Spinal cord (tissue), 10 donors: ENCODE data around the gene RINL. TPM values are rescaled to one million over a fixed set of nuclear protein-coding genes. Genes with fewer than 3 reads are reported as not detected.
"Not testable (repeated sequence)": the region's sequence is repeated elsewhere in the genome, so short reads cannot be mapped to it uniquely, and the experiment has no call there.

Source experiments
- DNase-seq, 6 donors: peaks; one replicate each; pipeline versions ENCODE4 v3.0.0 to v3.0.0-alpha.2; 2013 to 2015; ENCODE audit warnings: low spot score in 6 of 6, low read depth in 4 of 6
- H3K27ac ChIP-seq: one replicate; pipeline ENCODE4 v1.5.1; 2013; ENCODE audit warnings: low read depth, low read length, control low read depth
- H3K27me3 ChIP-seq: one replicate; pipeline ENCODE4 v1.6.1; 2013; ENCODE audit warnings: low read length; ENCODE audit not compliant: control insufficient read depth, insufficient read depth
- H3K36me3 ChIP-seq: one replicate; pipeline ENCODE4 v1.6.1; 2013; ENCODE audit warnings: low read length; ENCODE audit not compliant: control insufficient read depth, insufficient read depth
- H3K4me1 ChIP-seq: one replicate; pipeline ENCODE4 v1.6.1; 2013; ENCODE audit warnings: low read length; ENCODE audit not compliant: control insufficient read depth, insufficient read depth
- H3K4me3 ChIP-seq: one replicate; pipeline ENCODE4 v1.5.1; 2013; ENCODE audit warnings: low read depth, low read length, control low read depth
- H3K9me3 ChIP-seq: one replicate; pipeline ENCODE4 v1.6.1; 2013; ENCODE audit warnings: low read length; ENCODE audit not compliant: control insufficient read depth, insufficient read depth
- WGBS: methylation state at CpG from one replicate; pipeline ENCODE4 v1.1.5; 2013; ENCODE audit warnings: missing lambda C conversion rate; ENCODE audit not compliant: insufficient coverage; 5-methylcytosine and 5-hydroxymethylcytosine counted together
- polyA plus RNA-seq, 2 donors: library from polyadenylated mRNA; unstranded; fragments of 120-200 nt; gene quantifications; one replicate each; pipeline ENCODE4 v1.2.1, GENCODE V29; 2013; ENCODE audit not compliant: insufficient read length in 2 of 2
- total RNA-seq, 2 donors: library from RNA; depleted of rRNA in 1 of 2; stranded (reverse); fragments of 120-200 nt in 1 of 2; fragments of >200 nt in 1 of 2; gene quantifications; one replicate each; pipeline versions ENCODE4 v1.2.3 to v1.2.4, GENCODE V29; 2013 to 2014
- donor health status: healthy.

Gene RINL
- total and polyA plus RNA-seq, 4 donors = 8.7 to 28.2 (median 17.1) TPM

DNA sequence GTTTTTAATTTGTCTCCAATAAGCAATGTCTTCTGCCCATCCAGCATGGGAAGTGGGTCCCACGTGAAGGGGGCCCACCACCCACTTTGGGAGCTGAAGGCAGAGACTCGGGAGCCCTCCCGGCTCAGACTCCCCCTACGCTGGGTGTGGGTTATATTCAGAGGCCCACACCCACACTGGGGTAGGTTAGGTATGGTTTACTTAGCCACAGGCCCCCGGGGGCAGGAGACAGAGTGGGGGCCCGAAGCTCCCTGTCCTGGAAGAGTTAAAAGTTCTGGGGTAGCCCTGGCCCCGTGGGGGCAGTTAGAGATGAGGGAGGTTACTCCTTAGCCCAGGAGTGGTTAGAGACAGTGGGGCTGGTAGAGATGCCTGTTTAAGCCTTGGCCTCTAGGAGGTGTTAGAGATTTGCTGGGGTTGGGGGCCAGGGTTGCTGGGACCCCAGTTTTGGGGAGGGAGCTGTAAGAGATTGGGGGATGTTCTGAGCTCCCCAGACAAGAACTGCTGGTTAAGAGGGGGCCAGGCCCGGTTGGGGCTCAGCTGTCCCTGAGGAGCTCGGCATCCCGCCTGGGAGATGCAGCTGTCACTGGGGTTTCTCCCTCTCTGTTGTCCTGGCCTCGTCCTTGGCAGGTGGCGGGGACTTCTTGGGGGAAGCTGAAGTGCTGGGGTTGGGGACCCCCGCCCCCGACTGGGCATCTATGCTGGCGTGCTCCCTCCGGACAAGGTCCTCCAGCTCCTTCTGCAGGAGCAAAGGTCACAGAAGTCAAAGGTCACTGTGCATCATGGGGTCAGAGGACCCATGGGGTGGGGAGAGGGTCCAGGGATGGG, 712 bp upstream of the RINL start:
- Histone ChIP-seq H3K4me3 (no peak overlapping the region), H3K4me1 (peaks cover 22% of the 10 kb centered on the region), H3K36me3 (peaks cover 61% of the 10 kb centered on the region), H3K27me3 (no peaks in the 10 kb centered on the region), H3K27ac (no peak overlapping the region), H3K9me3 (no peaks in the 10 kb centered on the region)
- 79% methylated on average over 14 of the region's 16 CpGs for WGBS
- DNase-seq = no peak

DNA sequence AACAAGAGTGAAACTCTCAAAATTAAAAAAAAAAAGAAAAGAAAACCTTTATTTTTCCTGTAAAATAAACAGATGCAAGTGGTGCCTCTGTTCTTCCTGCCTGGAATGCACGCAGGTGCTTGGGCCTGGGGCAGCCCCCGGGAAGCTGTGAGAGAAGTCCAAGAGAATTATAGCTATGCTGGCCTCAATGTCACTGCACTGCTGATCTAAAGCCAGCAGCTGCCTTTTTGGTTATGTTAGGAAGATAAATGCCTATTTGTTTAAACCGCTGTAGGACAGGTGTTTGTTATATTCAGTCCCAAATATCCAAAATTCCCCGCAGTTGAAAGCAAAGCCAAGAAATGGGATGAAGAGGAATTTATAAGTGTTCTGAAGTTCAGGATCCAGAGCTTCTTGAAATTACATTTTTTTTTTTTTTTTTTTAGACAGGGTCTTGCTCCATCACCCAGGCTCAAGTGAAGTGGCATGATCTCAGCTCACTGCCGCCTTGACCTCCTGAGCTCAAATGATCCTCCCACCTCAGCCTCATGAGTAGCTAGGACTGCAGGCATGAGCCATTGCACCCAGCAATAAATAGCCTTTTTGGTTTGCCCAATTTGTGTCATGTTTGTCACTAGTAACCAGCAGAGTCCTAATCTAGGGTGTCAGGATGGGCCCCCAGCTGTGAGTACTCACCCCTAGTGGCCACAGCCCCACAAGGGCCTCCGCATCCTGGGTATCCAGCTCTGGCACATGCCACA, 2.2 kb downstream of the RINL start:
- Histone ChIP-seq H3K27ac (no peak overlapping the region), H3K9me3 (no peaks in the 10 kb centered on the region), H3K27me3 (no peaks in the 10 kb centered on the region), H3K36me3 (peaks cover 41% of the 10 kb centered on the region), H3K4me3 (no peak overlapping the region), H3K4me1 (peaks cover 9% of the 10 kb centered on the region)
- no peak for DNase-seq
- 50% methylated on average over 3 of the region's 6 CpGs for WGBS

DNA sequence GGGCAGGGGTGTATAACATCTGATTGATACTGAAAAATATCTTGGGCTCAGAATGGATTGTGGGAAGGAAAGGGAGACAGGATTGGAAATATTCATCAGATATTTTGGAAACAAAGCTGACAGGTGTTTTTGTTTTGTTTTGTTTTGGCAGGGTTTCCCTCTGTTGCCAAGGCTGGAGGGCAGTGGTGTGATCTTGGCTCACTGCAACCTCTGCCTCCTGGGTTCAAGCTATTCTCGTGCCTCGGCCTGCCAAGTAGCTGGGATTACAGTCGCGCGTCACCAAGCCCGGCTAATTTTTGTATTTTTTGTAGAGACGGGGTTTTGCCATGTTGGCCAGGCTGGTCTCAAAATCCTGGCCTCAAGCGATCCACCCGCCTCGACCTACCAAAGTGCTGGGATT, 4.7 kb downstream of the RINL start:
- H3K4me3 ChIP-seq, H3K9me3 ChIP-seq, DNase-seq, H3K27me3 ChIP-seq, H3K27ac ChIP-seq: not testable (repeated sequence)
- 93% methylated on average over 10 of the region's 10 CpGs for WGBS
- Histone ChIP-seq H3K36me3 (peaks cover 22% of the 10 kb centered on the region), H3K4me1 (peaks cover 18% of the 10 kb centered on the region)

- Histone ChIP-seq H3K36me3 (peaks cover 9% of the 10 kb centered on the region), H3K4me1 (peaks cover 17% of the 10 kb centered on the region), H3K4me3 (no peak overlapping the region), H3K9me3 (no peaks in the 10 kb centered on the region), H3K27me3 (no peaks in the 10 kb centered on the region), H3K27ac (no peak overlapping the region)
- no peak for DNase-seq
- 89% methylated on average over 14 of the region's 19 CpGs for WGBS
Measured at GRCh38 chr19:38870612-38871011, 7.5 kb downstream of the RINL start.

- Histone ChIP-seq H3K9me3 (no peaks in the 10 kb centered on the region), H3K36me3 (peaks cover 9% of the 10 kb centered on the region), H3K4me1 (peaks cover 17% of the 10 kb centered on the region), H3K4me3 (peak overlapping the region; percentile 56), H3K27me3 (no peaks in the 10 kb centered on the region), H3K27ac (no peak overlapping the region)
- 13% methylated on average over 54 of the region's 62 CpGs for WGBS
- DNase-seq = peak in 3 of 6 donors; percentile 35 to 91 (median 79)
Measured at GRCh38 chr19:38869836-38870607, 8.1 kb downstream of the RINL start.

DNA sequence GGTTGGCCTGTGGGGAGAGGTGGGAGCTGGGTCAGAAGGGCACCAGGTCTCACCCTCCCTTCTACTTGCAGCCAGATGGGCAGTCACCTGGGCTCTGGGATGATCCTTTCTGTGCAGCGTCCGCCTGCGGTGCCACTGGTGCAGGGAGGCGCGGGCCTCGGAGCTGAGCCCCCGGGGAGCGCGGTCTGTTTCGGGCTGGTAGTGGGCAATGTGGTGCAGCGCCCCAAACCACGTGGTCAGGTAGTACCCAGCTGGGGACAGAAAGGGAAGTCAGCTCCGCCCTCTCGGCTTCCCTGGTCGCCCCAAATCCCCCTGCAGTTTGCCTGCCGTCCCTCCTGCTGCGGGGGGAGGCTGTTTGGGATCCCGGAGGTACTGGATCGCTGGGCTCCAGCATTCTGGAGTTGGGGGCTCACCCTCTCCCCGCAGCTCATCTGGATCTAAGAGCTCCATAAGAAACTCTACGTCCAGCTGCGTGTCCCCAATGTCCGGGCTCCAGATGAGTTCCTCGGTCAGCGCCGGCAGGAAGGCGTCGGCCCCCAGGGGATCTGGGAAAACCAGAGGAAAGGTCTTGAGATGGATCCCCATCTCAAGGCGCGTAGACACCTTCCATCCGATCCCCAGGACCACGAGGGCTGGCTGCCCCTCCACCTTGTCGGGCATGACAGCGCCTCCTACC, 8.8 kb downstream of the RINL start:
- Histone ChIP-seq H3K27ac (no peak overlapping the region), H3K9me3 (no peaks in the 10 kb centered on the region), H3K36me3 (peaks cover 9% of the 10 kb centered on the region), H3K27me3 (no peaks in the 10 kb centered on the region), H3K4me1 (peaks cover 17% of the 10 kb centered on the region), H3K4me3 (peak overlapping the region; percentile 56)
- DNase-seq = peak in 1 of 6 donors; percentile 57
- 3% methylated on average over 31 of the region's 34 CpGs for WGBS

GRCh38 chr19:38868551-38868950, 9.5 kb downstream of the RINL start:
- Histone ChIP-seq H3K9me3 (no peaks in the 10 kb centered on the region), H3K36me3 (peaks cover 9% of the 10 kb centered on the region), H3K4me1 (peaks cover 17% of the 10 kb centered on the region), H3K27ac (no peak overlapping the region), H3K4me3 (no peak overlapping the region), H3K27me3 (no peaks in the 10 kb centered on the region)
- no peak for DNase-seq
- 86% methylated on average over 2 of the region's 6 CpGs for WGBS

DNA sequence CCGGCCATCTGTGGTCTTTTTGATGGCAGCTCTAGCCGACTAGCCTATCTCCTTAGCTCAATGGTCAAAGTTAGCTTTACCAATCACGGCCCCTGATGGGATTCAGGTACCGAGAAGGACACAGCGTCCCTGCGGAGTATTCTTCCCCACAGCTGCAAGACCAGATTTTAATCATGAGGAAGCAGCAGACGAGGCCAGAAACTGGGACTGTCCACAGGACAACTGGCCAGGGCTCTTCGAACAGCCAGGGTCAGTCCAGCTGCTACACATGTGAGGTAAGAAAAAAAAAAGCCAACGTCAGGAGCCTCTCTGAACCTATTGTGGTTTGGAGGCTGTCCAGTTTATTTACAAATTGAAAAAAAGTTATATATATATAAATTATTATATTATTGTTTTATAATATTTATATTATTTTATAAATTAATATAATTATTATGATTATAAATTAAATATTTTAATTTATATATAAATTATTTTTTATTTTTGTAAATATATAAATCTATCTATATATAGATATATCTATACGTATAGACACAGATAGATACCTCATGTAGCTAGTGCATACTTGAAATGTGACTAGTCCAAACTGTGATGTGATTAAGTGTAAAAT, 10.8 kb downstream of the RINL start:
- Histone ChIP-seq H3K27me3 (no peaks in the 10 kb centered on the region), H3K4me3 (no peak overlapping the region), H3K36me3 (peaks cover 9% of the 10 kb centered on the region), H3K4me1 (peaks cover 25% of the 10 kb centered on the region), H3K9me3 (no peaks in the 10 kb centered on the region), H3K27ac (no peak overlapping the region)
- 85% methylated on average over 5 of the region's 10 CpGs for WGBS
- no peak for DNase-seq
